B cell (primary cell): ENCODE data around the gene SMIM7.

Experiments used
- EZH2 ChIP-seq: IDR thresholded peaks from 2 replicates; pipeline ENCODE4 v1.6.1; 2012; ENCODE audit warnings: borderline replicate concordance, low read depth, mild to moderate bottlenecking, moderate library complexity, low read length; ENCODE audit not compliant: insufficient read depth, poor library complexity, severe bottlenecking
- TF ChIP-seq, protein P1 (sequence below): fragments of 200-600 bp; IDR thresholded peaks from one replicate; pipeline ENCODE4 v1.8.0; 2022; ENCODE audit warnings: antibody characterized with exemption, mild to moderate bottlenecking

- TF ChIP-seq EZH2 = no peak
- TF ChIP-seq, protein P1, sequence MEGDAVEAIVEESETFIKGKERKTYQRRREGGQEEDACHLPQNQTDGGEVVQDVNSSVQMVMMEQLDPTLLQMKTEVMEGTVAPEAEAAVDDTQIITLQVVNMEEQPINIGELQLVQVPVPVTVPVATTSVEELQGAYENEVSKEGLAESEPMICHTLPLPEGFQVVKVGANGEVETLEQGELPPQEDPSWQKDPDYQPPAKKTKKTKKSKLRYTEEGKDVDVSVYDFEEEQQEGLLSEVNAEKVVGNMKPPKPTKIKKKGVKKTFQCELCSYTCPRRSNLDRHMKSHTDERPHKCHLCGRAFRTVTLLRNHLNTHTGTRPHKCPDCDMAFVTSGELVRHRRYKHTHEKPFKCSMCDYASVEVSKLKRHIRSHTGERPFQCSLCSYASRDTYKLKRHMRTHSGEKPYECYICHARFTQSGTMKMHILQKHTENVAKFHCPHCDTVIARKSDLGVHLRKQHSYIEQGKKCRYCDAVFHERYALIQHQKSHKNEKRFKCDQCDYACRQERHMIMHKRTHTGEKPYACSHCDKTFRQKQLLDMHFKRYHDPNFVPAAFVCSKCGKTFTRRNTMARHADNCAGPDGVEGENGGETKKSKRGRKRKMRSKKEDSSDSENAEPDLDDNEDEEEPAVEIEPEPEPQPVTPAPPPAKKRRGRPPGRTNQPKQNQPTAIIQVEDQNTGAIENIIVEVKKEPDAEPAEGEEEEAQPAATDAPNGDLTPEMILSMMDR = no peak
These were observed 22.4 kb downstream of the SMIM7 start for GRCh38 chr19:16637535-16637934.
